Measurements from ENCODE around the gene CCDC188. TPM values are rescaled to one million over a fixed set of nuclear protein-coding genes. Genes with fewer than 3 reads are reported as not detected.

Gene CCDC188
- not detected in 5 replicates for total RNA-seq (2022; extraction: Qiagen RNA extraction)

DNA sequence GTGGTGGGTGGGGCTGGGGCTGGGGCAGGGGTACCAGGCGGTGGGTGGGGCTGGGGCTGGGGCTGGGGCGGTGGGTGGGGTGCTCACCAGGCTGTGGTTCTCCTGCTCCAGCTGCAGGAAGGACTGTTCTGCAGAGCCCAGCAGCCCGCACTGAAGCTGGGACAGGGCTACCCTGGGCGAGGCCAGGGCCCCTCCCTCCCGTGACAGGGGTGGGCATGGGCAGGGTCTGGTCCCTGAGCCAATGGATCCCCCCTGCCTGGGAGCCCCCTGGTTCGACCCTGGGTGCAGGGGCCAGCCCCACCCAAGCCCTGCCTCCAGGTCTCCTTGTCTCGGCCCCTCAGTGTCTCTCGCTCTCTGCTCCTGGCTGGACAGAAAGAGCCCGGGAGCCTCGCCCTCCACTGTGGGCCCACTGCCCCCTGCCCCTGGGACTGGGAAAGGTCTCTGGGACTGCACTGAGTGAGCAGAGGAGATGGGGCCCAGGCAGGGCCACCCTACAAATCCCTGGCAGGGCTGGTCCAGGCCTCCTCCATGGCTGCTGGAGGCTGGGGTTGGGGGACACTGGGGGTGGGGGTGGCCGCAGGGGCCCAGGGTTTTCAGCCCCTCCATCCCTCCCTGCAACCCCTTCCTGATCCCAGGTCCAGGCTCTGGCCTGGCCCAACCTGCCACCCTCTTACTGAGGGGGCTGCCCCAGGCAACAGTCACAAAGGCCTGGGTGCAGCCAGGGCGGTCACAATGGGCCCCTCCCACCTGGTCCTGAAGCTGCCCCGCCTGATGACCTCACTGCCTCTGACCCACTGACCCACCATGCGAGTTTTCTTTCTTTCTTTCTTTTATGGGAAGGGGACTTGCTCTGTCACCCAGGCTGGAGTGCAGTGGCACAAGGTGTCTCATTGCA is at the start of gene CCDC188:
CCDC188 (minus strand) TSS at position 675 of the 895 bp plus-strand sequence; CDS start at position 606, 69 bp downstream.

DNA sequence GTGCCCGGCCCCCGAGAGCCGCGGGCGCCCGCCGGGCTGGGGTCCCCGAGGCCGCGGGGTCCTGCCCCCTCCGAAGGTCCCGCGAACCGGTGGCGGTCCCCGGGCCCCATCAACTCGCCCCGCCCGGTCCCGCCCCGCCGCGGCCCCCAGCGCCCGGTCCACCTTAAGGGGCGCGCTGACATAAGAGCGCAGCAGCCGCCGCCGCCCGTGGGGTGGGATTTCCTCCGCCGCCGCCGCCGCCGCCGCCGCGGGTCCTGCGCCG is 19.3 kb downstream of the CCDC188 start, which contains the start of gene ZDHHC8:
ZDHHC8 (plus strand) TSS at position 208 of the 262 bp plus-strand sequence. CDS start 144 bp downstream, outside the sequence.

DNA sequence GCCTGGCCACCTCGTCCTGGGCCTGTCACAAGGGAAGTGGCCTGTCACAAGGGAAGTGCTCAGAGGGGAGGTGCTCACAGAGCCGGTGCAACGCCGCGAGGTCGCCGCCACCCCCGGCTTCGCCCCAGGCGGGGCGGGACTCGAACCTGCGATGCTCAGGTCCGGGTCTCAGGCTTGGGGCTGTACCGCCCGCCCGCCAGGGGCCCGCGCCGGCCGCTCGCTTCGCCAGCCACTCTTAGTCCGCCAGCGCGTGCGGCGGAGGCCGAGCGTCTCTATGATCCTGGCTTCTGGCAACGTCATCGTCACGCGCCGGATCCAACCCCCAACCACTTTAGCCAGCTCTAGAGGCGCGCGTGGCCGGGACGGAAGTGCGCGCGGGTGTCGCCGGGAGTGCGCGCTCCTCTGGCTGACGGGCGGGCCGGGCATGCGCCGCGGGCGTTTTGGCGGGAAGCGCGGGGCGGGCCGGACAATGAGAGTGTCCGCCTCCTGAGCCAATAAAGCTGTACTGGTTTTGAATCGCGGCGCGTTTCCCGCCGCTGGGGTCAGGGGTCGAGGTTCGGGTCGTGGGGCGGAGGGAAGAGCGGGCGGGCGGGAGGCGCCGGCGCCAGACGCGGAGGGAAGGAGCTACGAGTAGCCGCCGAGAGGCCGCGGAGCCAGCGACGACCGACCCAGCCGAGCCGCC is 33.8 kb downstream of the CCDC188 start, which contains the start of gene TRMT2A:
TRMT2A (minus strand) TSS at position 276 of the 682 bp plus-strand sequence. CDS start 320 bp downstream, outside the sequence.

DNA sequence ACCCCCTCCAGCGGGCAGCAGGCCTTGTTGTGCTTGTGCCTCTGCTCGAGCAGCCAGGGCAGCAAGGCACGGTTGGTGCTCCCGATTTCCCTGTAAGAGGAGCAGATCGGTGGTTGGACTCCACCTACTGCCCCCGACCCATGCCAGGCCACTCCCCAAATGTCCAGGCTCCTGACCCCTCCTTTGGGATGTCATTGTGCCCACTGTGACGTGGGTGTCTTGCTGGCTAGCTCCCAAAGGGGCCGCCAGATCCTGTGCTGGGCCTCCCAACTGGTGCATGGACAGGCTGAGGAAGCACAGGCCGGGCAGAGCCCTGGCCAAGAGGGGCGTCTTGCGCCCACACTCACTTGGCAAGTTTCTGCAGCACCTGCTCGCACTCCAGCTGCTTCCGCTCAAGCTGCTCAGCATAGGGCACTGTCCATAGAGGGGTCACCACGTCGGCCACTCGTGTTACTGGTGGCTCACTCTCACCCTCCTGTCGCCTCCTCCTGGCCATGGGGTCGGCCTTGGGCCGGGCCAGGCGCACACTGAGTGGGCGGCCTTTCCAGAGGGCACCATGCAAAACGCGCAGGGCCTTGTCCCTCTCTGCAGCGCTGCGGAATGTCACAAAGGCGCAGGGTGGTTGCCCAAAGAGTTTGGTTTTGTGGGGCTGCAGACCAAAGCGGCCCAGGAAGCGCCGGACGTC is 35.0 kb downstream of the CCDC188 start, which contains the start of gene RANBP1:
RANBP1 (plus strand) TSS at position 414 of the 685 bp plus-strand sequence; CDS start at position 495, 81 bp downstream.

Other genes with a start within 250 kb of the CCDC188 start
- gene COMT, start 209.3 kb downstream of the CCDC188 start, total RNA-seq (2022; extraction: Qiagen RNA extraction): 129 to 173 TPM (median 170 TPM) in 5 replicates
- gene TXNRD2, start 209.2 kb downstream of the CCDC188 start, total RNA-seq (2022; extraction: Qiagen RNA extraction): 31.7 to 43.9 TPM (median 37.4 TPM) in 5 replicates
- 2.2 to 3.2 TPM (median 2.7 TPM) in 5 replicates for gene ARVCF, start 134.2 kb downstream of the CCDC188 start, total RNA-seq (2022; extraction: Qiagen RNA extraction)
- 11.9 to 15.7 TPM (median 15.6 TPM) in 5 replicates for gene TANGO2, start 129.9 kb downstream of the CCDC188 start, total RNA-seq (2022; extraction: Qiagen RNA extraction)
- gene DGCR8, start 70.8 kb downstream of the CCDC188 start, total RNA-seq (2022; extraction: Qiagen RNA extraction): 19.1 to 22.7 TPM (median 21.1 TPM) in 5 replicates
- 269 to 300 TPM (median 289 TPM) in 5 replicates for gene RANBP1, start 35.0 kb downstream of the CCDC188 start, total RNA-seq (2022; extraction: Qiagen RNA extraction)
- gene TRMT2A, start 33.8 kb downstream of the CCDC188 start, total RNA-seq (2022; extraction: Qiagen RNA extraction): 14.6 to 31.5 TPM (median 29.4 TPM) in 5 replicates
- gene ZDHHC8, start 19.3 kb downstream of the CCDC188 start, total RNA-seq (2022; extraction: Qiagen RNA extraction): 20.5 to 40.3 TPM (median 35.9 TPM) in 5 replicates
- gene RTN4R, start 117.3 kb upstream of the CCDC188 start, total RNA-seq (2022; extraction: Qiagen RNA extraction): 5.8 to 13.3 TPM (median 11.6 TPM) in 5 replicates
- gene DGCR6L, start 169.0 kb upstream of the CCDC188 start, total RNA-seq (2022; extraction: Qiagen RNA extraction): 30.6 to 48.3 TPM (median 44.7 TPM) in 5 replicates
- 5.4 to 7.2 TPM (median 6.8 TPM) in 5 replicates for gene ZNF74, start 243.1 kb upstream of the CCDC188 start, total RNA-seq (2022; extraction: Qiagen RNA extraction)

Data from A549 treated with CORT108297 at 1 μM for 4 hours (cell line).